ENCODE measurements around the gene WAPL.
A peak's percentile ranks its signal among the peaks of the same experiment; 100 is the strongest.
"Not testable (repeated sequence)": the region's sequence is repeated elsewhere in the genome, so short reads cannot be mapped to it uniquely, and the experiment has no call there.

WAPL gene

DNA sequence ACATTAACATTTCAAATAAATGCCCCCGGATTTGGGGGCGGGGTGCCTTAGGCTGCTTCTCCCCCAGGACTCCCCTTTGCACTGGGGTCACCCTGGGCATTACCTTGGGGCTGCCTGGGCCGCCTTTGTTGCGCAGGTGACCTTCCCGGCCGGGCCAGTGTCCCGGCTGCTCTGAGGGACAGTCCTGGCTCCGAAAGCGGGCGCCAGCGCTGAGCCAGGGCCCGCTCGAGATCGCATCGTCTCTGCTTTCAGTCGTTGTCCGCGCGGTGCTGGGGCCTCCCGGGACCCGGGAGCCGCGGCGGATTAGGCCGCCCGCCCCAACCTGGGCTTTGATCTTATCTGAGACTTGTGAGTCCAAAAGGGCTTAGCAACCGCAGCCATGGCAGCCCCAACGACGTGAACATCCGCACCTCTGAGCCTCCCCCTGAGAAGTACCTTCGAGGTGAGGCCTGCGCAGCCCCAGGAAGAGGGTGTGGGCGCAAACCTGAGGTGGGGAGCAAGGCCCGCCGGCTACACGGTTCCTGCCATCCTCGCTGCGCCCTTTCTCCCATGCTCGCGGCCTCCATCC, 14.8 kb upstream of the WAPL start:
- DNase-seq: no peak
- Histone ChIP-seq H3K27me3 (no peaks in the 10 kb centered on the region), H3K4me3 (peak overlapping the region; percentile 45 to 59), H3K9me3 (no peaks in the 10 kb centered on the region), H3K27ac (no peak overlapping the region), H3K4me1 (peaks cover 0 to 10% (median 6%) of the 10 kb centered on the region in 4 donors), H3K36me3 (no peaks in the 10 kb centered on the region)
- intact Hi-C loops (cut with DNase I; ENCODE audit: low total_unique reads): no loop called here
- TF ChIP-seq, protein P1, sequence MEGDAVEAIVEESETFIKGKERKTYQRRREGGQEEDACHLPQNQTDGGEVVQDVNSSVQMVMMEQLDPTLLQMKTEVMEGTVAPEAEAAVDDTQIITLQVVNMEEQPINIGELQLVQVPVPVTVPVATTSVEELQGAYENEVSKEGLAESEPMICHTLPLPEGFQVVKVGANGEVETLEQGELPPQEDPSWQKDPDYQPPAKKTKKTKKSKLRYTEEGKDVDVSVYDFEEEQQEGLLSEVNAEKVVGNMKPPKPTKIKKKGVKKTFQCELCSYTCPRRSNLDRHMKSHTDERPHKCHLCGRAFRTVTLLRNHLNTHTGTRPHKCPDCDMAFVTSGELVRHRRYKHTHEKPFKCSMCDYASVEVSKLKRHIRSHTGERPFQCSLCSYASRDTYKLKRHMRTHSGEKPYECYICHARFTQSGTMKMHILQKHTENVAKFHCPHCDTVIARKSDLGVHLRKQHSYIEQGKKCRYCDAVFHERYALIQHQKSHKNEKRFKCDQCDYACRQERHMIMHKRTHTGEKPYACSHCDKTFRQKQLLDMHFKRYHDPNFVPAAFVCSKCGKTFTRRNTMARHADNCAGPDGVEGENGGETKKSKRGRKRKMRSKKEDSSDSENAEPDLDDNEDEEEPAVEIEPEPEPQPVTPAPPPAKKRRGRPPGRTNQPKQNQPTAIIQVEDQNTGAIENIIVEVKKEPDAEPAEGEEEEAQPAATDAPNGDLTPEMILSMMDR (IDR thresholded peaks at IDR 0.05): no peak

DNA sequence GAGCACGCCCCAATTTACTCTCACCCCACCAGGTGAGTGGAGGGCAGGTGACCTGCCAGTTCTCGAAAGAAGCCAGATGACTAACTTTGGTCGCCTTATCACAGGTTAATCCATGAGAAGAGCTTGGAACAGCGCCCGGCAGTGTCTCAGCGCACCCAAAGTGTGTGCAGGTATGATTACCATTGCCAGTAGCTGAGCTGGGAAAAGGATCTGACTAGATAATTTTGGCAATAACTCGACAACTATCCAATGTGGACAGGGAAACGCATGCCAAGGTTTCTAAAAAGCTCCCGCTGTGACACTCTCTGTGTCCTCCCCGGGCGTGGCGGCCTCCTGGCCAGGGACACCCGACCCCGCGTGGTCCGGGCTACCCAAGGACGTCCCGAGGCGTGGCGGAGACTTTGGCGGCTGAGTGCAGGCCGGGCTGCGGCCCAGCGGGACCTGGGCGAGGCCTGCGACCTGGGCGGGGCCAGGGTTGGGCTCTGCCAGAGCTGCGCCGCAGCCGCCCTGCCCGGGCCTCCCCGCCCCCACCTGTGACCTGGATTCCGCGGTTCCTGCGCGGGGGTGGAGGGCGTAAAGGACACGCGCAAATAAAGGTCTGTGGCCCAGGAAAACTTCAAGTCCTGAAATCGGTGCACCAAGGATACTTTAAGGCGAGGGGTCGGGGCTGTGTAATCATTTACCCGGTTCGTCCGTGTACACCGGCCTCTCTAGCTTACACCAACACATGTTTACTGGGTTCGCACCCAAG, 13.7 kb upstream of the WAPL start:
- Histone ChIP-seq H3K27me3 (no peaks in the 10 kb centered on the region), H3K9me3 (no peaks in the 10 kb centered on the region), H3K27ac (no peak overlapping the region), H3K4me3 (peak overlapping the region; percentile 45 to 59), H3K36me3 (no peaks in the 10 kb centered on the region), H3K4me1 (peaks cover 0 to 10% (median 6%) of the 10 kb centered on the region in 4 donors)
- intact Hi-C loops (cut with DNase I; ENCODE audit: low total_unique reads): no loop called here
- TF ChIP-seq, protein P1 (IDR thresholded peaks at IDR 0.05): no peak
- peak; percentile 51 to 87 for DNase-seq

DNA sequence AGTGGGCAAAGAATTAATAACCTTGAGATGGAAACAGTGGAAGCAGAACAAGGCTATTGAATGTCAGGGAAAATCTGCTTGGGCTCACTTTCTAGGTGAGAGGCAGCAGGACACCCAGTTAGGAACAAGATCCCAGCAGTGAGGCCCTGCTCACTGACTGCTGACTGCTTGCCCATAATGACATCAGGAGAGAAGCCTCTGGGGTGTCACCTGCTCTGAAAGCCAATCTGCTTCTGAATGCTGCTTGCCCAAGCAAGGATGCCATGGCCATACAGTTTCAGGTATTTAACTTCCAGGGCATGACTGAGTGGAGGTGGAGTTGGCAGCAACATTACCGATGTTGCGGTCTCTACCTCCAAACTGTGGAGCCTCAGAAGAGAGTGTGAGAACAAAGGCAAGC, 11.7 kb upstream of the WAPL start:
- DNase-seq: no peak
- Histone ChIP-seq H3K9me3 (no peaks in the 10 kb centered on the region), H3K36me3 (no peaks in the 10 kb centered on the region), H3K4me3 (no peak overlapping the region), H3K4me1 (peaks cover 0 to 10% (median 6%) of the 10 kb centered on the region in 4 donors), H3K27me3 (no peaks in the 10 kb centered on the region), H3K27ac (no peak overlapping the region)
- TF ChIP-seq, protein P1 (IDR thresholded peaks at IDR 0.05): no peak
- intact Hi-C loops (cut with DNase I; ENCODE audit: low total_unique reads): no loop called here

DNA sequence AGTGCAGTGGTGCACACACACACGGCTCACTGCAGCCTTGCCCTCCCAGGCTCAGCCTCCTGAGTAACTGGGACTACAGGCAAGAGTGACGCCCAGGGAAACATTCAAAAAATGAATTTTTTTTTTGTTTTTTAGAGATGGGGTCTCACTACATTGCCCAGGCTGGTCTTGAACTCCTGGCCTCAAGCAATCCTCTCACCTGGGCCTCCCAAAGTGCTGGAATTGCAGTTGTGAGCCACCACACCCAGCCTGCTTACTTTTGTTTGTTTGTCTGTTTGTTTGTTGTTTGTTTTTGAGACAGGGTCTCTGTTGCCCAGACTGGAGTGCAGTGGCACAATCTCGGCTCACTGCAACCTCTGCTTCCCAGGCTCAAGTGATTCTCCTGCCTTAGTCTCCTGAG, 7.1 kb upstream of the WAPL start:
- H3K4me3 ChIP-seq; H3K9me3 ChIP-seq; H3K36me3 ChIP-seq; intact Hi-C loops (cut with DNase I; ENCODE audit: low total_unique reads); H3K4me1 ChIP-seq; H3K27me3 ChIP-seq; DNase-seq; H3K27ac ChIP-seq: not testable (repeated sequence)

DNA sequence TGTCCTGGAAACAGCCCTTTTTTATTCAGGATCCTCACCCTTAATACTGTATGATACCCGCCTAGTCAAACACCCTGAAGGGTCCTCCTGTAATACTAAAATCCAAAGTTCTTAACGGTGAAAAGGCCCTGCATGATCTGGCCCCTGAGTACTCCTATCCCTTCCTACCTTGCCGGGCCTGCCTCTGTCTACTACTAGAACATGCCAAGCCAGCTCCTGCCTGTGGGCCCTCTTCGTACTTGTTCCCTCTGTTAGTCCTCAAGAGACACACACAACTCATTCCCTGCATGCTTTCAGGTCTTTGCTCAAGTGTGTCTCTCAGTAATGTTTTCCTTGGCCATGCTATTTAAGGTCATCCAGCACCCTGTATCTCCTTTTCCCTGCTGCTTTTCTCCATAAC, 5.0 kb upstream of the WAPL start:
- Histone ChIP-seq H3K4me3 (no peak overlapping the region), H3K27ac (no peak overlapping the region), H3K36me3 (no peaks in the 10 kb centered on the region), H3K4me1 (peaks cover 0 to 20% (median 12%) of the 10 kb centered on the region in 4 donors), H3K9me3 (no peaks in the 10 kb centered on the region), H3K27me3 (no peaks in the 10 kb centered on the region)
- TF ChIP-seq, protein P1 (IDR thresholded peaks at IDR 0.05): no peak
- no peak for DNase-seq
- intact Hi-C loops (cut with DNase I; ENCODE audit: low total_unique reads): no loop called here

DNA sequence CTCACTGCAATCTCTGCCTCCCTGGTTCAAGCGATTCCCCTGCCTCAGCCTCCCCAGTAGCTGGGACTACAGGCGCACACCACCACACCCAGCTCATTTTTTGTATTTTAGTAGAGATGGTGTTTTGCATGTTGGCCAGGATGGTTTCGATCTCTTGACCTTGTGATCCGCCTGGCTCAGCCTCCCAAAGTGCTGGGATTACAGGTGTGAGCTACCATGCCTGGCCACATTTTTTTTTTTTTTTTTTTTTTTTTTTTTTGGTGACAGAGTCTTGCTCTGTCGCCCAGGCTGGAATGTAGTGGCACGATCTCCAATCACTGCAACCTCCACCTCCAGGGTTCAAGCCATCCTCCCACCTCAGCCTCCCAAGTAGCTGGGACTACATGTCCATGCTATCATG, 4.1 kb upstream of the WAPL start:
- H3K27ac ChIP-seq; DNase-seq; H3K36me3 ChIP-seq; H3K9me3 ChIP-seq; intact Hi-C loops (cut with DNase I; ENCODE audit: low total_unique reads); H3K27me3 ChIP-seq; H3K4me3 ChIP-seq: not testable (repeated sequence)
- peaks cover 0 to 20% (median 13%) of the 10 kb centered on the region in 4 donors for H3K4me1 ChIP-seq

Data from tibial artery (tissue), 4 donors.